GM12891 (cell line): ENCODE data around the gene IGF2R.

ENCODE experiments used
- POLR2A ChIP-seq: IDR thresholded peaks from 2 replicates; pipeline ENCODE4 v1.6.1; 2011; ENCODE audit warnings: low read depth, low read length, control low read depth
- POLR2AphosphoS5 ChIP-seq: IDR thresholded peaks from 2 replicates; pipeline ENCODE4 v1.6.1; 2011; ENCODE audit warnings: low read depth, low read length, control low read depth
- POU2F2 ChIP-seq: IDR thresholded peaks from 2 replicates; pipeline ENCODE4 v1.6.1; 2011; ENCODE audit warnings: low read depth, mild to moderate bottlenecking, control low read depth, low read length, moderate library complexity
- TAF1 ChIP-seq: IDR thresholded peaks from 2 replicates; pipeline ENCODE4 v1.6.1; 2011; ENCODE audit warnings: low read depth, low read length, control low read depth

DNA sequence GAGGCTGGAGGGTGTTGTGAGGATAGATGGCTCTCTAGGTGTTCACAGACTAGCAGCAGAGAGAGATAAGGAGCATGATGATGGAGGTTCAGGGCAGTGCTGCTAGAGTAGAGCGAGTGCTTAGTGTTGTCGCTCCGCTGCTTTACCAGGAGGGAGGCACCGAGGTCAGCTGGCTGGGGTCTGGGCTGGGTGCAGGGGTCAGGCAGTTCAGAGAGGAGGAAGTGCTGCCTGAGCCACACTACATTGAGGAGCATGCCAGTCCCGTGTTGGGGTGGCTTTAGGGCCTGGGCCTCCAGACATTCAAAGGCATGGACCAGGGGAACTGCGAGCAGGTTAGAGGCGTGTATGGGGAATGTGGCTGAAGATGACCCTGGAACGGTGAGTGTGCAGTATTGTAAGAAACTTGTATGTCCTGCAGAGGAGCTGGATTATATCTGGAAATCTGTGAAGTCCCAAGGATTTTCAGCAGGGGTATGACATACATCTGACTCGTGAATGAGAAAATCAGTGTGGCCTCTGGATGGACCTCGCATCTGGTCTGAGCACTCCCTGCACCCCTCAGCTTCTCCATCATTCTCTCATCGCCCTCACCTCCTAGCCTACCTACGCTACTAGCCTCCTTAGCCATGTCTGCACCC is 66.9 kb downstream of the IGF2R start:
- TF ChIP-seq POLR2A, result no peak
- TF ChIP-seq TAF1, result no peak
- no peak for TF ChIP-seq POU2F2
- TF ChIP-seq POLR2AphosphoS5, result no peak
